ENCODE measurements around the gene ZNHIT2.

The ZNHIT2 gene

DNA sequence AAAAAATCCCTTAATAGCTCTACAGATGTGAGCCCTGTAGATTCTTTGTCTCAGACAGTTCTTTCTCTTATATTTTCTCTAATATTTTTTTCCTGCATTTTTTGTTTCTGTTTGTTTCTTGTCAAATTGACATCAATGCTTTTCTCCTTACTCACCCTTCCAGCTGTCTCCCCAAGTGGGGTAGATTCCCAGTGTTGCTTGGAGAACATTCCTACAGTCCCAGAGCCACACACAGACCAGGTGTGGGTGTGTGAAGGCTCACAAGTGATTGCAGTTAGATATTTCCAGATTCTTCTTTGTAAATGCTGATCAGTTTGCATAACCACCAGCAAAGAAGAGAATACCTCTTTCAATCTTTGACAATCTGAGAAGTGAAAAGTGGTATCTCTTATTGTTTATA, 14.0 kb downstream of the ZNHIT2 start:
- TF ChIP-seq, protein P1, sequence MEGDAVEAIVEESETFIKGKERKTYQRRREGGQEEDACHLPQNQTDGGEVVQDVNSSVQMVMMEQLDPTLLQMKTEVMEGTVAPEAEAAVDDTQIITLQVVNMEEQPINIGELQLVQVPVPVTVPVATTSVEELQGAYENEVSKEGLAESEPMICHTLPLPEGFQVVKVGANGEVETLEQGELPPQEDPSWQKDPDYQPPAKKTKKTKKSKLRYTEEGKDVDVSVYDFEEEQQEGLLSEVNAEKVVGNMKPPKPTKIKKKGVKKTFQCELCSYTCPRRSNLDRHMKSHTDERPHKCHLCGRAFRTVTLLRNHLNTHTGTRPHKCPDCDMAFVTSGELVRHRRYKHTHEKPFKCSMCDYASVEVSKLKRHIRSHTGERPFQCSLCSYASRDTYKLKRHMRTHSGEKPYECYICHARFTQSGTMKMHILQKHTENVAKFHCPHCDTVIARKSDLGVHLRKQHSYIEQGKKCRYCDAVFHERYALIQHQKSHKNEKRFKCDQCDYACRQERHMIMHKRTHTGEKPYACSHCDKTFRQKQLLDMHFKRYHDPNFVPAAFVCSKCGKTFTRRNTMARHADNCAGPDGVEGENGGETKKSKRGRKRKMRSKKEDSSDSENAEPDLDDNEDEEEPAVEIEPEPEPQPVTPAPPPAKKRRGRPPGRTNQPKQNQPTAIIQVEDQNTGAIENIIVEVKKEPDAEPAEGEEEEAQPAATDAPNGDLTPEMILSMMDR (IDR thresholded peaks at IDR 0.05; ENCODE audit: insufficient read depth, low read length, missing control alignments): no peak
- DNase-seq (ENCODE audit: low read depth, low spot score): no peak
- no peak overlapping the region for H3K4me3 ChIP-seq (ENCODE audit: low read depth, low read length)
- ChIA-PET POLR2A (no interaction called here), CTCF (interaction anchor here (1.4 to 4.8 kb wide), 5 partner anchors 9 to 89 kb away, joined by 4 to 51 read pairs (median 6); partner anchors contain the start of genes ARL2, TM7SF2 and ZNHIT2)

DNA sequence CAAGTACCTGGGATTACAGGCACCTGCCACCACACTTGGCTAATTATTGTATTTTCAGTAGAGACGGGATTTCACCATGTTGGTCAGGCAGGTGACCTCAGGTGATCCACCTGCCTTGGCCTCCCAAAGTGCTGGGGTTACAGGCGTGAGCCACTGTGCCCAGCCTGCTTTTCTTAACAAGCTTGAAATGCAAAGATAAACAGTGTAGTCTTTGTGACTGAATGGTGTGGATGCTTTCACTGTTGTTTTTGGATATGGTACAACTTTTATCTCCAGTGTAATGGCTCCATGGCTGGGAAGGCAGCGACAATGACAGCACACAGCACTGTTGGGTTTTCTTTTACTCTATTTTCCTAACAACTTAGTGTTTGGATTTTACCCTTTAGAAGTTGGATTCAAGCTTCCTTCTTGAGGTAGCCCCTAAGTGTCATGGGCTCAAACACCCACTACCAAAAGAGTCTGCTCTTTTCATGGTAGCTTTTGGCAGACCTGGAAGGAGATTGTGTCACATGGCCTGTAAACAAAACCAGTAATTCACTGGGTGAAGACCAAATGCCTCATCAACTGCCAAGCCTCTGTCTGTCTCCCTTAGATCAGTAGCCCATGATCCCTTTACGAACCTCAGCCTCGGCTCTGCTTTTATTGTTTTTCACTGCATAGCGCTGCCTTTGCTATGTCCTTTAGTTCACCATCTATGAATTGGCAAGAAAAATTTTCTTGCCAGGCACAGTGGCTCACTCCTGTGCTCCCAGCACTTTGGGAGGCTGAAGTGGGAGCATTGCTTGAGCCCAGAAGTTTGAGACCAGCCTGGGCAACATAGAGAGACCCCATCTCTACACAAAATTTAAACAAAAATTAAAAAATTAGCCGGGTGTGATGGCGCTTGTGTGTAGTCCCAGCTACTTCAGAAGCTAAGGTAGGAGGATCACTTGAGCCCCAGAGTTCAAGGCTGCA, 15.1 kb downstream of the ZNHIT2 start:
- CTCF ChIA-PET: interaction anchor here (0.9 to 4.8 kb wide), 9 partner anchors 9 to 88 kb away, joined by 3 to 51 read pairs (median 5); partner anchors contain the start of genes ARL2, TM7SF2 and ZNHIT2
- TF ChIP-seq, protein P1 (IDR thresholded peaks at IDR 0.05; ENCODE audit: insufficient read depth, low read length, missing control alignments): no peak
- DNase-seq (ENCODE audit: low read depth, low spot score): no peak
- H3K4me3 ChIP-seq (ENCODE audit: low read depth, low read length): no peak overlapping the region
- POLR2A ChIA-PET: interaction anchor here (0.6 to 1.0 kb wide), 3 partner anchors 8 to 16 kb away, joined by 3 to 4 read pairs (median 3); no protein-coding TSS in a partner anchor

DNA sequence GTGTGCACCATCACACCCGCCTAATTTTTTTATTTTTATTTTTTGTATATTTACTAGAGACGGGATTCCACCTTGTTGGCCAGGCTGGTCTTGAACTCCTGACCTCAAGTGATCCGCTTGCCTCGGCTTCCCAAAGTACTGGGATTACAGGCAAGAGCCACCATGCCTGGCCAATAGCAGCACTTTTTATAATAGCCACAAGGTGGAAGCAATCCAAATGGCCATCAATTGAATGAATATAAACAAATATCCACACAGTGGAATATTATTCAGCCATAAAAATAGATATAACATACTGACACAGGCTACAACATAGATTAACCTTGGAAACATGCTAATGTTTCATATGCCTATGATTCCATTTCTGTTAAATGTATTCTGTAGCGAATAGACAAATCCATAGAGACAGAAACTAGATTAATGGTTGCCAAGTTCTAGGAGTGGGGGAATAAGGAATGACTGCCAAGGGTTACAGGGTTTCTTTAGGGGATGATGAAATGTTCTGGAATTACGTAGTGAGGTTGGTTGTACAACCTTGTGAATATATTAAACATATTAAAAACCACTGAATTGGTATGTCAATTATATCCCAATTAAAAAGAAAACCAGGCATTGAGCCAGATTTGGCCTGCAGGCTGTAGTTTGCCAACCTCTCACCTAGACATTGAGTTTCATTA, 16.7 kb downstream of the ZNHIT2 start:
- H3K4me3 ChIP-seq (ENCODE audit: low read depth, low read length): no peak overlapping the region
- ChIA-PET POLR2A (no interaction called here), CTCF (interaction anchor here (1.8 to 7.7 kb wide), 3 partner anchors 10 to 87 kb away, joined by 6 to 169 read pairs (median 51); partner anchors contain the start of genes ARL2 and TM7SF2)
- TF ChIP-seq, protein P1 (IDR thresholded peaks at IDR 0.05; ENCODE audit: insufficient read depth, low read length, missing control alignments): no peak
- DNase-seq (ENCODE audit: low read depth, low spot score): no peak

GRCh38 chr11:65096926-65097325, 20.6 kb downstream of the ZNHIT2 start:
- DNase-seq (ENCODE audit: low read depth, low spot score): no peak
- CTCF ChIA-PET: interaction anchor here (1.5 to 7.7 kb wide), 5 partner anchors 14 to 85 kb away, joined by 5 to 169 read pairs (median 7); partner anchors contain the start of genes ARL2, TM7SF2 and ZNHIT2
- H3K4me3 ChIP-seq (ENCODE audit: low read depth, low read length): peak overlapping the region; percentile 76
- TF ChIP-seq, protein P1 (IDR thresholded peaks at IDR 0.05; ENCODE audit: insufficient read depth, low read length, missing control alignments): no peak
- POLR2A ChIA-PET: interaction anchor here (0.8 to 1.6 kb wide), 5 partner anchors 12 to 220 kb away, joined by 3 to 8 read pairs (median 4); partner anchors contain the start of genes FAU, MRPL49 and TM7SF2

GRCh38 chr11:65095974-65096806, 21.3 kb downstream of the ZNHIT2 start, which contains the start of gene VPS51:
TSS of gene VPS51 (plus strand) at chr11:65096214. CDS start at chr11:65096251, 37 bp downstream.
- ChIA-PET CTCF (interaction anchor here (1.5 to 7.7 kb wide), 4 partner anchors 14 to 84 kb away, joined by 7 to 169 read pairs (median 7); partner anchors contain the start of genes ARL2, TM7SF2 and ZNHIT2), POLR2A (interaction anchor here (0.6 to 1.6 kb wide), 7 partner anchors 11 to 261 kb away, joined by 3 to 8 read pairs (median 4); partner anchors contain the start of genes FAU, MRPL49 and TM7SF2)
- peak within 1 kb of the TSS; percentile 76 for H3K4me3 ChIP-seq (ENCODE audit: low read depth, low read length)
- TF ChIP-seq, protein P1 (IDR thresholded peaks at IDR 0.05; ENCODE audit: insufficient read depth, low read length, missing control alignments): no peak
- no peak for DNase-seq (ENCODE audit: low read depth, low spot score)

Measured in AG04449 (cell line).